ENCODE data around the gene DMXL1. TPM values are rescaled to one million over a fixed set of nuclear protein-coding genes. Genes with fewer than 3 reads are reported as not detected.
"Not testable (repeated sequence)": the region's sequence is repeated elsewhere in the genome, so short reads cannot be mapped to it uniquely, and the experiment has no call there.

The DMXL1 gene
- total RNA-seq, 1 donor from 2014 or later, result 76.9 TPM

DNA sequence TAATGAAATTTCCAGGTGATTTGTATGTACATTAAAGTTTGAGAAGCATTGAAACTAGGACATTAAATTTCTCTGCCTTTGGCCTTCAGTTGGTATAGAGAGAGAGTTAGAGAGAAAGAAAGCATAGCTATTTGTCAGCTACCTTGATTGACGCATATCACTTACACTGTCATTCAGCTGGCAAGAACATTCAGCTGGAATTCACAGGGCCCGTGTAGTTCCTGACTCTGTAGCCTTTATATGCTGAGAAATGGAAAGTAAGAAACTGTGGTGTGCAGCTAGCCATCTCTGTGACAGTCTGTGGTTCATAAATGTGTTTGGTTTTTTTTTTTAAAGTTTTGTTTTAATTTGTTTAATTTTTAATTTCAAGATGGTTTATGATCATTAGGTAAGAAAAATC lies 58.9 kb downstream of the DMXL1 start:
- TF ChIP-seq, protein P1, sequence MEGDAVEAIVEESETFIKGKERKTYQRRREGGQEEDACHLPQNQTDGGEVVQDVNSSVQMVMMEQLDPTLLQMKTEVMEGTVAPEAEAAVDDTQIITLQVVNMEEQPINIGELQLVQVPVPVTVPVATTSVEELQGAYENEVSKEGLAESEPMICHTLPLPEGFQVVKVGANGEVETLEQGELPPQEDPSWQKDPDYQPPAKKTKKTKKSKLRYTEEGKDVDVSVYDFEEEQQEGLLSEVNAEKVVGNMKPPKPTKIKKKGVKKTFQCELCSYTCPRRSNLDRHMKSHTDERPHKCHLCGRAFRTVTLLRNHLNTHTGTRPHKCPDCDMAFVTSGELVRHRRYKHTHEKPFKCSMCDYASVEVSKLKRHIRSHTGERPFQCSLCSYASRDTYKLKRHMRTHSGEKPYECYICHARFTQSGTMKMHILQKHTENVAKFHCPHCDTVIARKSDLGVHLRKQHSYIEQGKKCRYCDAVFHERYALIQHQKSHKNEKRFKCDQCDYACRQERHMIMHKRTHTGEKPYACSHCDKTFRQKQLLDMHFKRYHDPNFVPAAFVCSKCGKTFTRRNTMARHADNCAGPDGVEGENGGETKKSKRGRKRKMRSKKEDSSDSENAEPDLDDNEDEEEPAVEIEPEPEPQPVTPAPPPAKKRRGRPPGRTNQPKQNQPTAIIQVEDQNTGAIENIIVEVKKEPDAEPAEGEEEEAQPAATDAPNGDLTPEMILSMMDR (IDR thresholded peaks at IDR 0.05), result no peak
- Mint-ChIP-seq H3K4me1 (no peaks in the 10 kb centered on the region), H3K9me3 (no peaks in the 10 kb centered on the region), H3K4me3 (no peak overlapping the region), H3K27ac (no peak overlapping the region), H3K27me3 (no peaks in the 10 kb centered on the region), H3K36me3 (ENCODE audit: low read depth) (peaks cover 70% of the 10 kb centered on the region)
- ChIA-PET CTCF (interaction anchor here (0.7 to 1.4 kb wide), 3 partner anchors 108 to 141 kb away, joined by 3 to 6 read pairs (median 4); partner anchors contain the start of gene DTWD2), POLR2A (no interaction called here)
- DNase-seq (no peak), ATAC-seq (ENCODE audit: low read depth) (no peak)
- intact Hi-C loops (cut with micrococcal nuclease), result no loop called here

- peaks cover 79% of the 10 kb centered on the region for H3K36me3 Mint-ChIP-seq (ENCODE audit: low read depth)
- H3K27ac Mint-ChIP-seq, result no peak overlapping the region
- no peaks in the 10 kb centered on the region for H3K27me3 Mint-ChIP-seq
- ChIA-PET CTCF (no interaction called here), POLR2A (no interaction called here)
- peaks cover 10% of the 10 kb centered on the region for H3K9me3 Mint-ChIP-seq
- intact Hi-C loops (cut with micrococcal nuclease), result no loop called here
- ATAC-seq (ENCODE audit: low read depth) (no peak), DNase-seq (no peak)
- TF ChIP-seq, protein P1 (IDR thresholded peaks at IDR 0.05), result no peak
- no peaks in the 10 kb centered on the region for H3K4me1 Mint-ChIP-seq
- no peak overlapping the region for H3K4me3 Mint-ChIP-seq
Measured at GRCh38 chr5:119131530-119132304, 60.8 kb downstream of the DMXL1 start.

GRCh38 chr5:119135743-119136142 lies 64.9 kb downstream of the DMXL1 start:
- POLR2A ChIA-PET; CTCF ChIA-PET; DNase-seq; H3K27ac Mint-ChIP-seq; H3K27me3 Mint-ChIP-seq; H3K4me1 Mint-ChIP-seq; ATAC-seq (ENCODE audit: low read depth); H3K4me3 Mint-ChIP-seq; intact Hi-C loops (cut with micrococcal nuclease): not testable (repeated sequence)
- peaks cover 81% of the 10 kb centered on the region for H3K36me3 Mint-ChIP-seq (ENCODE audit: low read depth)
- H3K9me3 Mint-ChIP-seq, result peaks cover 10% of the 10 kb centered on the region

GRCh38 chr5:119136666-119137318 lies 65.9 kb downstream of the DMXL1 start:
- CTCF ChIA-PET, result no interaction called here
- POLR2A ChIA-PET, result no interaction called here
- ATAC-seq (ENCODE audit: low read depth), result no peak
- TF ChIP-seq, protein P1 (IDR thresholded peaks at IDR 0.05), result no peak
- Mint-ChIP-seq H3K27me3 (no peaks in the 10 kb centered on the region), H3K9me3 (peaks cover 10% of the 10 kb centered on the region), H3K4me1 (peaks cover 16% of the 10 kb centered on the region), H3K27ac (no peak overlapping the region), H3K36me3 (ENCODE audit: low read depth) (peaks cover 71% of the 10 kb centered on the region), H3K4me3 (no peak overlapping the region)
- no peak for DNase-seq
- intact Hi-C loops (cut with micrococcal nuclease), result no loop called here

- ChIA-PET CTCF (no interaction called here), POLR2A (interaction anchor here (0.5 kb wide), 1 partner anchor 69 kb away, joined by 8 read pairs; no protein-coding TSS in a partner anchor)
- peaks cover 5% of the 10 kb centered on the region for H3K9me3 Mint-ChIP-seq
- TF ChIP-seq, protein P1 (IDR thresholded peaks at IDR 0.05), result no peak
- DNase-seq, result no peak
- intact Hi-C loops (cut with micrococcal nuclease), result no loop called here
- ATAC-seq (ENCODE audit: low read depth), result no peak
- no peaks in the 10 kb centered on the region for H3K27me3 Mint-ChIP-seq
- no peak overlapping the region for H3K27ac Mint-ChIP-seq
- H3K4me3 Mint-ChIP-seq, result no peak overlapping the region
- peaks cover 3% of the 10 kb centered on the region for H3K4me1 Mint-ChIP-seq
- H3K36me3 Mint-ChIP-seq (ENCODE audit: low read depth), result peaks cover 79% of the 10 kb centered on the region
Measured at GRCh38 chr5:119153629-119154028, 82.7 kb downstream of the DMXL1 start.

Data from activated B cell treated with CpG ODN at 0.5 μM for 24 hours (primary cell).